Kidney (tissue), 14 donors: Measurements from ENCODE around the gene TEX26. TPM values are rescaled to one million over a fixed set of nuclear protein-coding genes. Genes with fewer than 3 reads are reported as not detected.

Source experiments
- DNase-seq, 5 donors: peaks; one replicate each; pipeline ENCODE4 v3.0.0-alpha.2; 2013 to 2020
- FAIRE-seq: peaks from 2 replicates; lab custom pipeline; 2012; peaks lifted over from hg19 to GRCh38; lab: Jason Lieb, UNC
- H3K27ac ChIP-seq, 2 donors: one replicate each; pipeline ENCODE4 v1.7.0; 2013; ENCODE audit warnings: low read depth in 2 of 2, low read length in 2 of 2, inconsistent platforms in 1 of 2
- H3K27me3 ChIP-seq: one replicate; pipeline ENCODE4 v1.7.1; 2013; ENCODE audit warnings: low read length, inconsistent platforms; ENCODE audit not compliant: control insufficient read depth, insufficient read depth
- H3K36me3 ChIP-seq, 3 donors: one replicate each; pipeline versions ENCODE4 v1.7.0 to v1.7.1; 2013; ENCODE audit warnings: low read length in 3 of 3, control low read depth in 1 of 3, inconsistent platforms in 1 of 3; ENCODE audit not compliant: insufficient read depth in 3 of 3, control insufficient read depth in 2 of 3
- H3K4me1 ChIP-seq, 3 donors: one replicate each; pipeline versions ENCODE4 v1.7.0 to v1.7.1; 2013; ENCODE audit warnings: low read length in 3 of 3, inconsistent platforms in 1 of 3, low read depth in 1 of 3; ENCODE audit not compliant: control insufficient read depth in 2 of 3, insufficient read depth in 2 of 3
- H3K4me3 ChIP-seq, 3 donors: one replicate each; pipeline versions ENCODE4 v1.7.0 to v1.8.1; 2013; ENCODE audit warnings: low read length in 3 of 3, control low read depth in 1 of 3, inconsistent platforms in 1 of 3
- H3K9ac ChIP-seq, 3 donors: one replicate each; pipeline versions ENCODE4 v1.7.0 to v1.7.1; 2013; ENCODE audit warnings: low read length in 3 of 3, control low read depth in 1 of 3, inconsistent platforms in 1 of 3
- H3K9me3 ChIP-seq, 3 donors: one replicate each; pipeline versions ENCODE4 v1.7.0 to v1.7.1; 2013; ENCODE audit warnings: low read length in 3 of 3, control low read depth in 1 of 3, inconsistent platforms in 1 of 3; ENCODE audit not compliant: control insufficient read depth in 2 of 3, insufficient read depth in 1 of 3
- intact Hi-C: fragments of 100-400 bp; cut with DNase I; formaldehyde crosslinking; loops from one replicate; pipeline ENCODE4 v1.11.1; 2022
- polyA plus RNA-seq: library from polyadenylated mRNA; stranded (reverse); fragments of 350-450 nt; fragmentation: Illumina TruSeq; extraction: RNeasy Lipid Tissue Mini Kit (QIAGEN cat#74804); gene quantifications from one replicate; pipeline ENCODE4 v1.2.3, GENCODE V29; 2014; ENCODE audit warnings: low read depth, low replicate concordance; ENCODE audit not compliant: insufficient read depth
- total RNA-seq: library from RNA; stranded (reverse); fragmentation: NEBNext Ultra II Directional; extraction: Animal tissue kit (Norgen Biotek cat#: 25700); gene quantifications from one replicate; pipeline ENCODE4 v1.2.1, GENCODE V29; 2021
- TF ChIP-seq, protein P1 (sequence below): IDR thresholded peaks from 3 replicates; pipeline ENCODE4 v1.5.1; 2012; ENCODE audit warnings: mild to moderate bottlenecking, moderate library complexity, borderline replicate concordance; ENCODE audit not compliant: insufficient read depth; ENCODE audit errors: extremely low read depth
- donor health status: control.
- donor health status: control.
- donor health status: control.
- donor health status: control.
- donor health status: control.
- donor health status: DM: yes; HTN: yes; CAD: no.
- donor health status: Normal renal cell carcinoma (clear cell type).

TEX26 gene
- total and polyA plus RNA-seq, 2 donors from 2014 or later = not detected

DNA sequence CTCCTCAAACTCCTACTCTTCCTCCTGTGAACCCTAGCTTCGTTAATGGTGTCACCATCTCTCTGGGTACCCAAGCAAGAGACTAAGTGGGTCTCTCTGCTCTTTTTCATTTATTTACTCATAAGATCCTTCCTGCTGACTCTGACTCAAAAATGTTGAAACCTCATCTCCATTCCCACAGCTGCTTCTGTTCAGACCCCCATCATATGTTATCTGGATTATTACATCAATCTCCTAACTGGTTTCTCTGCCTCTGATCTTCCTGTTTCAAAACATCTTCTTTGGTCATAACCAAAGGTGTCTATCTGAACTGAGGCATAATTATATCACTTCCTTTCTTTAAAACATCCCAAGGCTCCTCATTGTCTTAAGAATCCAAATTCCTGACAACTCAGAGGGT, 28.4 kb upstream of the TEX26 start:
- no peak overlapping the region for H3K27ac ChIP-seq
- intact Hi-C loops = no loop called here
- H3K9ac ChIP-seq = no peak overlapping the region
- peaks cover 7% of the 10 kb centered on the region for H3K27me3 ChIP-seq
- H3K4me3 ChIP-seq = no peak overlapping the region
- H3K36me3 ChIP-seq = no peaks in the 10 kb centered on the region
- no peaks in the 10 kb centered on the region for H3K9me3 ChIP-seq
- FAIRE-seq = no peak
- peaks cover 0 to 8% (median 0%) of the 10 kb centered on the region in 3 donors for H3K4me1 ChIP-seq
- TF ChIP-seq, protein P1, sequence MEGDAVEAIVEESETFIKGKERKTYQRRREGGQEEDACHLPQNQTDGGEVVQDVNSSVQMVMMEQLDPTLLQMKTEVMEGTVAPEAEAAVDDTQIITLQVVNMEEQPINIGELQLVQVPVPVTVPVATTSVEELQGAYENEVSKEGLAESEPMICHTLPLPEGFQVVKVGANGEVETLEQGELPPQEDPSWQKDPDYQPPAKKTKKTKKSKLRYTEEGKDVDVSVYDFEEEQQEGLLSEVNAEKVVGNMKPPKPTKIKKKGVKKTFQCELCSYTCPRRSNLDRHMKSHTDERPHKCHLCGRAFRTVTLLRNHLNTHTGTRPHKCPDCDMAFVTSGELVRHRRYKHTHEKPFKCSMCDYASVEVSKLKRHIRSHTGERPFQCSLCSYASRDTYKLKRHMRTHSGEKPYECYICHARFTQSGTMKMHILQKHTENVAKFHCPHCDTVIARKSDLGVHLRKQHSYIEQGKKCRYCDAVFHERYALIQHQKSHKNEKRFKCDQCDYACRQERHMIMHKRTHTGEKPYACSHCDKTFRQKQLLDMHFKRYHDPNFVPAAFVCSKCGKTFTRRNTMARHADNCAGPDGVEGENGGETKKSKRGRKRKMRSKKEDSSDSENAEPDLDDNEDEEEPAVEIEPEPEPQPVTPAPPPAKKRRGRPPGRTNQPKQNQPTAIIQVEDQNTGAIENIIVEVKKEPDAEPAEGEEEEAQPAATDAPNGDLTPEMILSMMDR = no peak
- DNase-seq = no peak

DNA sequence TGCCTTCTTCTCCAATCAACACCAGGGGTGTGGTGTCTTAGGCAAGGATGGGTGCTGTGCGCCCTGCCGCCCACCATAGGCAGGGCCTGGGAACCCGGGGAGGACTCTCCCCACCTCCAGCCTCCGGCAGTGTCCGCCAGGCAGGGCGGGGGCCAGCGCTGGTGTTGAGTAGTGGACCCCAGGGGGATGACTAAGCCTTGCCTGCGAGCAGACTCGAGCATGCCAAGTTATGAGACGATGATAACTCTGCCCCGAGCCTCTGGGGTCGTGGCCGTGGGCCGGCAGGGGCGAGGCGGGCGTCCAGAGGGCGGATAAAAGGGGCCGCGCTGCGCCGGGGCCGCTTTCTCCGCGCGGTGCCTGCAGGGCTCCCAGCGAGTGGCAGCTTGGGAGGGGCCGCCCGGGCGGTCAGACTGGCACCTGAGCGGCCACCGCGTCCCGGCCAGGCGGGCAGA, 26.5 kb upstream of the TEX26 start, which contains the start of gene MEDAG:
Gene MEDAG (plus strand): TSS at position 340 of the 452 bp plus-strand sequence. CDS start 245 bp downstream, outside the sequence.
- peak within 1 kb of the TSS in 1 of 3 donors; percentile 8 for H3K4me3 ChIP-seq
- H3K36me3 ChIP-seq = no peaks in the 10 kb centered on the region
- H3K9me3 ChIP-seq = no peaks in the 10 kb centered on the region
- H3K4me1 ChIP-seq = peaks cover 0 to 8% (median 0%) of the 10 kb centered on the region in 3 donors
- intact Hi-C loops = no loop called here
- DNase-seq = peak in 2 of 5 donors; percentile 44 to 90
- H3K27me3 ChIP-seq = peaks cover 7% of the 10 kb centered on the region
- H3K9ac ChIP-seq = no peak within 1 kb of the TSS
- no peak within 1 kb of the TSS for H3K27ac ChIP-seq
- FAIRE-seq = no peak
- TF ChIP-seq, protein P1 = no peak

DNA sequence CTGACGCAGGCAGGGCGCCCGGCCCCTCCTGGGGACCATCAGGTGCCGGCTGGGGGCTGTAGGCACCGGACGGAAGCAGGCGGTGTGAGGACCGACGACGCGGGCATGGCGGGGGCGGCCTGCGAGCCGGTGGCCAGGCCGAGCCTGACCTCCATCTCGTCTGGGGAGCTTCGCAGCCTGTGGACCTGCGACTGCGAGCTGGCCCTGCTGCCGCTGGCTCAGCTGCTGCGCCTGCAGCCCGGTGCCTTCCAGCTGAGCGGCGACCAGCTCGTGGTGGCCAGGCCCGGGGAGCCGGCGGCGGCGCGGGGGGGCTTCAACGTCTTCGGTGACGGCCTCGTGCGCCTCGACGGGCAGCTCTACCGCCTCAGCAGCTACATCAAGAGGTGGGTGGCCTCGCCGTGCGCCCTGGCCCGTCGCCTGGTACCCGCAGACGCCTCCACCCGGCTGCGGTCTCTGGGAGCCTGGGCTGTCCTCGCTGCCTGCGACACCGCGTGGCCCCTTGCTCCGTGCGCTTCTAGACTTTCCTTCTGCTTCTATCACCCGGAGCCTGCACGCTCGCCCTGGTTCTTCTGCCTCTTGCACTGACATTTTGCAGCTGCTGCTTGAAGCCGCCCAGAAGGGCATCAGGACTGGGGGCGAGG, 25.9 kb upstream of the TEX26 start:
- TF ChIP-seq, protein P1 = no peak
- Histone ChIP-seq H3K36me3 (no peaks in the 10 kb centered on the region), H3K27ac (no peak overlapping the region), H3K4me1 (peaks cover 0 to 8% (median 0%) of the 10 kb centered on the region in 3 donors), H3K9me3 (no peaks in the 10 kb centered on the region), H3K4me3 (peak overlapping the region in 1 of 3 donors; percentile 8), H3K27me3 (peaks cover 7% of the 10 kb centered on the region), H3K9ac (no peak overlapping the region)
- FAIRE-seq = no peak
- DNase-seq = peak; percentile 51 to 75 (median 53)
- intact Hi-C loops = no loop called here
